Right kidney (tissue), 1 donor: ENCODE results near the gene ACOT7.
"Not testable (repeated sequence)": the region's sequence is repeated elsewhere in the genome, so short reads cannot be mapped to it uniquely, and the experiment has no call there.

Source experiments
- DNase-seq: peaks from one replicate; pipeline ENCODE4 v3.0.0-alpha.2; 2016

The ACOT7 gene

DNA sequence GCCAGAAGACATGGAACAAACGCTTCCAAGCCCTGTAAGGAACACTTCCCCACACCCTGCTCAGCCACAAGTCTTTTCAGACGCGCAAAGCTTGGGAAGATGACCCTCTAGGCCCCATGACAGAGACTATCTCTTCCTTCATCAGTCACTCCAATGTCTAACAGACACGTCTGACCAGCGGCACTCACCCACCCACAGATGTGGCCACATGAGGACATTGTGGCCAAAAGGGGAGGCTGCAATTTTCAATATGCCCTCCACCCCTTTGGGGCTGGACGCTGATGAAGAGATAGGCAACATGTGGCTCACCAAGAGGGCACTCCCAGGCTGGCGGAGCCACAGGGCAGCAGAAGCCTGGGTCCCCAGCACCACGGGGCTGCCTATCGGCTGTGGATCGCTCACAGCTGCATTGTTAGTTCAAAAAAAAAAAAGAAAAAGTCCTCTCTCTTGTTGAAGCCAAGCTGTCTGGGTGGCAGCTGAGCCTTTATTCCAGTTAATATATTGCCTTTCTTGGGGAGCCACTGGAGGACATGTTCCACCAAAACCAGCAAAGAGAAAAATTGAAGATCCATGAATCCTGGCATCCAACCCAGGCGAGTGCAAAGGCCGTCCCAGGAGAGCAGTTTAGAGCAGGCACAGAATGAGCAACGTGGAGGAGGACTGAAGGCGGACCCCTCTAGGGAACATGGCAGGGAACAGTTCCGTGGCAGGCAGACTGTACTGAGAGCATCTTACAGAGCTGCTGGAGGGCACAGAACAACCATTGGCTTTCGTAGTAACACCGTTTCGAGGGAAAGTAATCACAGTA, 80.0 kb downstream of the ACOT7 start:
- DNase-seq: no peak

DNA sequence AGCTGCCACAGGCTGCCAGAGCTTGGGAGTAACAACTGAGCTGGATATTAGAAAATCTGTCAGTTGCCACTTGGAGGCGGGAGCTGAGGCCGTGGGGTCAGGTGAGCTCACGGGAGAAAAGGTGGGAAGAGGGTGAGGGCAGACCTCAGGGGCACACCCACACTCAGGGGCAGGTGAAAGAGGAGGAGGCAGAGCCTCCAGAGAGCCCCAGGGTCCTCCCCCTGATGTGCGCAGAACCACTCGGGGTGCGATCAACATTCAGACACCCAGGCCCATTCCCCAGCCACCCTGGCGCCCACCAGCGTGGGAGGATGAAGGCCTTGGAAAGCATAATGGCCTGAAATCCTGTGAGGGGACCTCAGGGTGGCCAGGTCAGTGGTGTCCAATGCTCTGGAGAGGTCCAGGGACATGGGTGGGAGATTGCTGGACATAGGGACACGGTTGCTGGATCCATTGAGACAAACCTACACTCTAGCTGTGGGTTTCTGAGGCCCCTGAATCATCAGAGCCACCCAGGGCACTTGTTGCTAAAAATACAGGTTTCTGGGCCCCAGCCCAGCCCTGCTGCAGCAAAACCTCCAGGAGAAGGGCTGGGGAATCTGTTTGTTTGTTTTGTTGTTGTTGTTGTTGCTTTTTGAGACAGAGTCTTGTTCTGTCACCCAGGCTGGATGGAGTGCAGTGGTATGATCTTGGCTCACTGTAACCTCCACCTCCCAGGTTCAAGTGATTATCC, 83.3 kb downstream of the ACOT7 start:
- DNase-seq: no peak

DNA sequence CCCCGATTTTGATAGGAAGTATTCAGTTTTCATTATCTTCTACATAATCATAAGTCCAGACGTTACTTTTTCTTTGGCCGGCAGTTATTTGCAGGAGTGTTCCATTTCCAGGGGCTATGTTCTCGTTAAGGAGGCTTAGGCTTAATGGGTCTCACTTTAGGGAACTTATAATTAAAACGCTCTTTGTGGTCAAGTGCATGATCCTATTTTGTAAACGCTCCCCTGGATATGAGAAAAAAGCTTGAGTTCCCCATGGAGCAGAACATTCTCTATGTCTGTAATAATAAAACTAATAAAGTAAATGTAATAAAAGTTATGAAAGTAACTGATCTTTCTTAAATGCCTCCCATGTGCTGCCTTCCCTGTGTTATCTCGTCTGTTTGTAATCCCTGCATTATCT, 84.0 kb downstream of the ACOT7 start:
- DNase-seq: no peak

DNA sequence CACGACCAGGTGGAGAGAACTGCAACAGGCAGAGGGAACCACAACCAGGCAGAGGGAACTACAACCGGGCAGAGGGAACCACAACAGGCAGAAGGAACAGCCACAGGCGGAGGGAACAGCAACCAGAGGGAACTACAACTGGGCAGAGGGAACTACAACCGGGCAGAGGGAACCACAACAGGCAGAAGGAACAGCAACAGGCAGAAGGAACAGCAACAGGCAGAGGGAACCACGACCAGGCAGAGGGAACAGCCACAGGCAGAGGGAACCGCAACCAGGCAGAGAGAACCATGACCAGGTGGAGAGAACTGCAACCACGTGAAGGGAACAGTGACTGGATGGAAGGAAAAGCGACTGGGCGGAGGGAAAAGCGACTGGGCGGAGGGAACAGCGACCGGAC, 85.1 kb downstream of the ACOT7 start:
- no peak for DNase-seq

DNA sequence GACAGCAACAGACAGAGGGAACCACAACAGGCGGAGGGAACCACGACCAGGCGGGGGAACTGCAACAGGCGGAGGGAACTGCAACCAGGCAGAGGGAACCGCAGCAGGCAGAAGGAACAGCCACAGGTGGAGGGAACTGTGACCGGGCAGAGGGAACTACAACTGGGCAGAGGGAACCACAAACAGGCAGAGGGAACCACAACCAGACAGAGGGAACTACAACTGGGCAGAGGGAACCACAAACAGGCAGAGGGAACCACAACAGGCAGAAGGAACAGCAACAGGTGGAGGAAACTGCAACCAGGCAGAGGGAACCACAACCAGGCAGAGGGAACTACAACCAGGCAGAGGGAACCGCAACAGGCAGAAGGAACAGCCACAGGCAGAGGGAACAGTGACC, 85.9 kb downstream of the ACOT7 start:
- DNase-seq: not testable (repeated sequence)

DNA sequence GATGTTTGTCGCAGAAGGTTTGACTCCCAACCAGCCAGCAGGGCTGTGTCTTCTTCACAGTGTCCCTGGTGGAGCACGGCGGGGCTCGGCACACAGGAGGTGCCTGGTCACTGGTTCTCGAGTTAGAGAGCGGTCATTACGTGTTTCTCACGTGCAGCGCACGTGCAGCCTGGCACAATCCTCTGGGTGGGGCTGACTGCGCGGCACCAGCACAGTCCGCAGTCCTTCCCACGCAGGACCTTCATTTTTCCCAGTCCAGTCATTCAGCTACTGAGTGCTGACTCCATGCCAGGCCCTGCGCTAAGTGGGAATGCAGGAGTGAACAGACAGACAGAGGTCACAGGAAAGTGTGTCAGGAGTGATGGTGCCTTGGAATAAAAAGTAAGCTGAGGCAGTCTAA, 86.5 kb downstream of the ACOT7 start:
- no peak for DNase-seq

DNA sequence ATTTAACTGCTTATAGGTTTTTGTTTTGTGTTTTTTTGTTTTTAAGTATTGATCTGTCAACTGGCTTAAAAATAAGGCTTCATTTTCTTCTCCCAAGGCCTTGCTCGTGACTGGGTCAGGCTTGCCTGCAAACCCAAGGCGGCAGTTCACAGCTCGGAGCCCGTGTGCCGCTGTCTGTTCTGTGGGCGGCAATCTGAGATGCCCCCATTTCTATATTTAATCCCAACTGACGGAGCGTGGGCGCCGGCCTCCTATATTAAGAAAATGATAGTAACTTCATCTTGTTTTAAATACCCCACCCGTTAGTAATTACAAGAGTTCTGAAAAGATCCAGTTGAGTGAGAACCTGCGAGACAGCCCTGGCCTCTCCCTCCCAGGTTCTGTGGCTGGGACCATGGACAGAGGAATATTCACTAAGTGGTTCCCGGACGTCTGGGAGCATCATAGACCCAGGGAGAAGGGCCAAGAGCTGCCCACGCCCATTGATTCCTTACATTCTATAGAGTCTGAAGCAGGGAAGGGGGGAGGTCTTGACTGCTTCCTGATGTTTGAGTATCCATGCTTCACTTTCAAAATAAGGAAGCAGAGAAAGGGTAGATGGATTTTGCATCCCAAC, 90.1 kb downstream of the ACOT7 start:
- DNase-seq: no peak

DNA sequence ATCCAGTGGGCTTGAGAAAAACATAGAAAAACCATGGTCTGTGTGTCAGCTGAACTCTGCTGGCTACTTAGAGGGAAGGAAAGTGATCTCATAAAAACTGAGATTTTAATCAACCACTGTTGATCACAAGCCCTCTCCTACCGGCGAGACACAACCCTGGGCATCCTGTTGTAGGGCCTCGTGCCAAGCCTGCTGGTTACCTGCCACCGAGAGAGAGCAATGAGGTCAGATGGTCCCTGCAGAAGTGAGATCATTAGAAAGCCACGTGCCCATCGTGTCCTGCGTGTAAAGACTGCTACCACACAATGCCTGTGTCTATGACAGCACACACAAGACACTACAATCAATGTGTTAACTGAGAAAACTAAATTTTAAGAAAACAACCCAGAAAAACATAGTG, 91.0 kb downstream of the ACOT7 start:
- DNase-seq: no peak

DNA sequence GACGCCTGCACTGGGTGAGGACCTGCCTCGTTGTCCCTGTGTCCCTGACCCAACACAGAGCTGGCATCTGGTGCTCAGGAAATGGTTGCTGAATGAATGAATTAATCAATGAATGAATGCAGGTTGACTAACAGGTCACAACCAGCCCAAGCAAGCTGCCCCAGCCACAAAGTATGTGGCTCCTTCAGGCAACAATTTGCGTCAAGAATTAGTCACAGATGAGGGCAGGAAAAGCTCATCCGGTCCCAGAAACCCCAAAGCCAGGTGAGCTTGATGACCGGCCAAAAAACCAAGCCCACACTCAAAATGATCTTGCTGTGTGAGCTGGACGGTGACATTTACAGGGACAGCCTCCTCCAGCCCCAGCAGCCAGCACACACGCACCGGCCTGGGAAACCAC, 92.0 kb downstream of the ACOT7 start:
- no peak for DNase-seq

DNA sequence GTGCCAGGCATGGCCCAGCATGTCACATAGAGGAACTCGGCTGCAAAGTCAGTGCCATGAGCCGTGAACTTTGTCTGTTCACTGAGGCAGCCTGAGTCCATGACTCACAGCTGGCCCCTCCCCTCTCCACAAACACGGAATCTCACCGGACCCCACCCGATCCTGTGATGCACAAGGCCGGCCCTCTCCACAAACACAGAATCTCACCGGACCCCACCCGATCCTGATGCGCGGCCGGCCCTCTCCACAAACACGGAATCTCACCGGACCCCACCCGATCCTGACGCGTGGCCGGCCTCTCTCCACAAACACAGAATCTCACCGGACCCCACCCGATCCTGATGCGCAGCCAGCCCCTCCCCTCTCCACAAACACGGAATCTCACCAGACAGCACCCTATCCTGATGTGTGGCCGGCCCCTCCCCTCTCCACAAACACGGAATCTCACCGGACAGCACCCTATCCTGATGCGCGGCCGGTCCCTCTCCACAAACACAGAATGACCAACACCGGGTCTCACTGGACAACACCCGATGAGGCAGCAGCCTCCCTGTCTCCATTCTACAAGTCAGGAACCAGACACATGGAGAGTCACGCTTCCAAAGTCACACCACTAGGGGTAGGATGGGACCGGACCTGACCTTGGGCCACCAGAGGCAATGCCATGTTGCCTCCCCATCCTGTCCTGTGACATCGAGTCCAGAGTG, 93.1 kb downstream of the ACOT7 start:
- DNase-seq: no peak

DNA sequence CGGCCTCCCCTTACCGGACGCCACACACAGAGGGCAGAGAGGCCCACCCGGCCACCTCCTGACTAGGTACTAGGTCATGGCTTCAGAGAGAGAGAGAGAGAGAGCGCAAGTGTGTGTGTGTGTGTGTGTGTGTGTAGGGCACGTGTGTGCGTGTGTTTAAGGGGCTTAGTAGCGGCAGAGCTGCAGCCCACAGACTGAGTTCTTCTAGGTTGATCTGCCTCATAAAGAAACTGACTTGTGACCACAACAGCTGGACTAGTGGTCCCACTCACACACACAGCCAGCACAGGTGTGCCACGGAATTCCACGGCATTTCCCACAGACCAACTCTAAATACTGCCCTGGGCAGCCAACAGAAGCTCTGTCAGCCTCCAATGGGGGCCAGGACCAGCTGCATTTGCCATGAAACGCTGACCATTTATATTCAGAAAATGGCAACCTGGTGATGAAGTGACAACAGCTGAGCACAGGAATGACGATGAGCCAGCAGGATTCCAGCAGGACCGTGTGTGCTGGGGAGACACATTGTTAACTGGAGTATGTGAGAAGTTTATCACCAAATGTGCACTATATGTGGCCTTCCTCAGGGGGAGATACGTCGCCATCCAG, 93.9 kb downstream of the ACOT7 start:
- no peak for DNase-seq

DNA sequence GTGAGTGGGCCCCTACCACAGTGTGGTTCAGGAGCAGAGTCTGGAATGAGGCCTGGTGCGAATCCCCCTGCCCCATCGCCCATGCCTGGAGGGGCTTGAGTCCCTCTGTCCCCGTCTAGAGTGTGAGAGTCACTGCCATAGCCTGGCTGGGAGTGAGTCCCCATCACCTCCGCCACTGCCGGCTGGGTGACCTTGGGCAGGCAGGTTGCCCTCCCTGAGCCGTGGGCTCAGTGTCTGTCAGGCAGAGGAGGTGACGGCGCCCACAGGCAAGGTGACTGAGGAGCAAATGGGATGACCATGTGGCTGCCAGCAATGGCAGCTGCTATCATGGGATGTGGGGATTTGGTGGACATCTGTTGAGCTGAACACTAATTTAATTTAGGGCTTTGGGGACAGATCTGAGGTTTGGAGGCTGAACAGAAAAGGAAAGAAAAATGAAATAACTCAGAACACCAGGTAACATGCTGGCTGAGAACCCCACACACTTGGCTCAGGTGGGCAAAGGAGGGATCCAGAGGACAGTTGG, 94.6 kb downstream of the ACOT7 start:
- no peak for DNase-seq

DNA sequence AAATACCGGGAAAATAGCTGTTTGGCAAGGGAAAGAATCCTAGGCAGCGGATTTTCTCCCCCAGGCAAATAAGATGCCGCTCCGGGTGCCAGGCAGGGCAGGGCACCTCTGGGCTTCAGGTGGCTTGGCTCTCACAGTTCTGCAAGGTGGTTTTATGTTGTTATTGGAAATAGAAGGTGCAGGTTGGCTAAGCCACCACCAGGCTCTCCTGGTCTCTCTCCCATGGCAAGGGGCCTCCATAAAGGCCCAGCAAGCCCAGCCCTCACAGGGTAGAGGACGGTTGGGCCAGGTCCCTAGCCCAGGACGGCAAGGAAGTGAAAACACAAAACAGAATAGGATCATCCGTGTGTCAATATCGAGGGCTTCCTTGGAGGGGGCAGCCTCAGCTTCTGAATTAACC, 95.0 kb downstream of the ACOT7 start:
- DNase-seq: no peak

DNA sequence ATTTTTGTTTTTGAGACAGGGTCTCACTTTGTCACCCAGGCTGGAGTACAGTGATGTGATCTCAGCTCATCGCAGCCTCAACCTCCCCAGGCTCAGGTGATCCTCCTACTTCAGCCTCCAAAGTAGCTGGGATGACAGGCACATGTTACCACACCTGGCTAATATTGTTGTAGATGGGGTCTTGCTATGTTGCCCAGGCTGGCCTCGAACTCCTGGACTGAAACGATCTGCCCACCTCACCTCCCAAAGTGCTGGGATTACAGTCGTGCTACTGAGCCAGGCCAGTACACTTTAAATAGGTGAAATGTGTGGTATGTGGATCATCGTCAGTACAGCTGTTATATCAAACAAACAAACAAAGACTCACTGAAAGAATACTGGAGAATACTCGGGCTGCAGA, 97.7 kb downstream of the ACOT7 start:
- DNase-seq: no peak

DNA sequence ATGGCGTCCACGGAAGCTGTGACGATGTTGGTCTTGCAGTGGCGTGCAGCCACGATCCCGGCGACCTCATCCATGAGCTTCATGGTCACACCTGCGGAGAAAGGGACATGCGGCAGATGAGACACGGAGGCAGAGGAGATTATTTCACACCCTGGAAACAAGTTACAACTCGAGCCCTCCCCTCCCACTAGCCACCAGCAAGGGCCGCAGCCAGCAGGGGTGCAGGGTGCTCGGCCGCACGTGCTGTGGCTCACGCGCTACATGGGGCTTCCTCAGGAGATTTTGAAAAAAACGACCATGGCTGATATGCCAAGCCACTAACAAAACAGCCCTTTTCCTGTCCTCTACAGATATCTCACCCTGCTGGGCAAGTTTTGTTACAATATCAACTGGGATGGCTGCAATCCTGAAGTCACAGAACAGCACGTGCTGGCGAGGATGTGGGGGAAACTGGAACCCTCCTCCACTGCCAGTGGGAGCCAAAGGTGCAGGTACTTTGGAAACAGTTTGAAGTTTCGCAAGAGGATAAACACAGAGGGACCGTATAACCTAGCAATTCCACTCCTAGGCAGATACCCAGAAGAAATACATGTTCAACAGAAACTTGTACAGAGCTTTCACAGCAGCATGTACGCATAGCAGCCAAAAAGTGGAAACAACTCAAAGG, 98.5 kb downstream of the ACOT7 start:
- no peak for DNase-seq

DNA sequence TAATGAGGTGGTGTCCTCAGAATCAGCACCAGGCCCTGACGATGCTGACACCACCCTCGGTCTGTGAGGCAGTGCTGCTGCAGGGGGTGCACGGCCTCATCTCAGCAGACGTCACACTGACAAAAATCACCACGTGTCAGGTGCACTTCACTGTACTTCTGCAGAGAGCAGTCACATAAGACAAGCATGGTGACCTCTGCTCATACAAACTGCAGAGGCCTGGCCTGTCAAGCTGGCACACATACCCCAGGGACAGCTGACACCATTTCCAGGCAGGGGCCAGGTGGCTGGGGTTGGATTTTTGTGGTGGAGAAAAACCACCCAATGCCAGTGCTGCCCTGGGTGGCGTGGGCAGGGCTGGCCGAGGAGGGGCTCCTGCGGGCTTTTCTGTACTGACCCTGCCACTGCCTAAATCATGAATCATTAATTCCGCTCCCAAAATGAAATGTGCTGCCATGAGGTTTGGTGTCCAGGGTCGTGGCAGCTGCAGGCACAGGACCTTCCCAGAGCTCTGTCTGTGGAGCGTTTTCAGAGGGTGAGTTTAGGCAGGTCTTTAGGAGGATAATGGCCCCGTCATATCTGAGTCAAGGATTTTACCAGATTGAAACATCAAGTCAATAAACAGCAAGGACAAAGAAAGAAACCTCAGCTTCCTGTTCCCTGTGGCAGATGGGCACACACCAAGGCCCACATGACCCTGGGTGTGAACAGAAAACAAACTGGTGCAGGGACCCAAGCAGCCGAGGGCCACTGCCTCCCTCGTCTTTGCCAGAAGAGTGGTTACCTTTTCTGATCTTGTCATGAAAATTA, 99.3 kb downstream of the ACOT7 start:
- DNase-seq: no peak

DNA sequence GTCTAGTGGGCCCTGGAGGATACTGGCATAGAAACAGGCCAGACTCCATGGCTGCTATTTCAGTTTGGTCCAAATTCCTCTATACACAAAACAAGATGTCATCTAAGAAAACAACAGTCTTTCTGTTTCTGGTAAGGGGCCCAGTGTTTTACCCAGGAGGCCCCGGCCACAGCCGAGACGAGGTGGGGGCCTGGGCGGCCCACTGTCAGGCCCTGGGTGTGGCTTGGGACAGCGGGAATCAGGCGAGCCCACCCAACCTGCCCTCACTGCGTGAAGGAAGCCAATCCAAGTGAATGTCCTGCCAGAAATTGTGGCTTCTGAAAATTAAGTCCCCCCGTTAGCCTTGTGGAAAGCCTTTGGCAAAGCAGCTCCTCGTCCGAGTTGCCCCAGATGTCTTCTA, 101.5 kb downstream of the ACOT7 start:
- DNase-seq: no peak

DNA sequence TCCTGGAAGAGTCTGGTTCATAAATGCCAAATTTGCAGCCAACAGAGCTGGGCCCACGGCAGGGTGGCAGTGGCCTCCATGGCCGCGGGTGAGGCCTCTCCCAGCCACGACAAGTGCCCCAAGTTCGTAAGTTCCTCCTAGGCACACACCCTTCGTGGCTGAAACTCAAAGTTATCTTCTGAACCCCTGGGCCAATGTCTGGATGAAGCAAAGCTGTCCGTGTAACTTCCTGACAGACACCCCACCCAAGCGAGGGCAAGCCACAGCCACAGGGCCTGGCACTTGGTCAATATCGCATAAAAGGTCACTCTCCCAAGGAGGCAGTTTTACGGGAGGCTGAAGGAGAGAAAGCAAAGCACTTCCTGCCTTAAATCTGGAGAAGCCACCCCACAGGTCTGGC, 104.9 kb downstream of the ACOT7 start:
- no peak for DNase-seq

DNA sequence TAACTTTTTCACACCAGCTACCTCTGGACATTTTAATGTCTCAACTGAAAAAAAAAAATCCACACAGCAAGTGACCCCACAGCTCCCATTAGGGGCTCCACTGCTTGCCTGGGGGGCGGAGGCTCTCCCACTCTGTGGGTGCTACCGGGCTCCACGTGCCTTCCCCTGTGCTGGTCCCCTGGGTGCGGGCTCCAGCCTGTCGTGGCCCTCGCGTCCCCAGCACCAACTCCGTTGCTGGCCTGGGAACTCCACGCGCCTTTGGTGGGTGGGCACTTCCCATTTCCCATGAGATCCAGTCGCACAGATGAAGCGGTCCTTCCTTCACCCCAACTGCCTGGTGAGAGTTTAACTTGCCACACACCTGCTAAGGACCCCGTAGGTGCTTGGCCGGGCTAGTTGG, 105.5 kb downstream of the ACOT7 start:
- no peak for DNase-seq

DNA sequence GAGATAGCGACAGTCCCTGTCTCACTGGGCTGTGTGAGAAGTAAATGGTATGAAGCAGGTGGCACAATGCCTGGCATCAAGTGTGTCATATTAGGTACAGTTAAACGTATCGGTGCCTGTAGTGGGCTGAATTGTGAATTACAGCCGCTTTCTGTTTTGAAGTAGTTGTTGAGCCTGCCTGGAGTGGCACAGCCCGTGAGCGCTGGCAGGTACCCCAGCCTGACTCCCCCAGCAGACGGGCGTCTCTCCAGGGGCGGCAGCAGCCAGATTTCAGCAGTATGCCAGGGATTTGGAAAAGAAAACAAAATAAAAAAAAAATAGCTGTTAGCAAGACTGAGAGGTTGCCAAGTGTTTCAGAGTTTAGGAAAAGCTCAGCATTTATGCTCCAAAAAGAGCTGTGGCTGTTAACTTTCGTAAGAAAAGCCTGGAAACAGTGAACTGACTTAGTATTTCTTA, 106.1 kb downstream of the ACOT7 start:
- no peak for DNase-seq

DNA sequence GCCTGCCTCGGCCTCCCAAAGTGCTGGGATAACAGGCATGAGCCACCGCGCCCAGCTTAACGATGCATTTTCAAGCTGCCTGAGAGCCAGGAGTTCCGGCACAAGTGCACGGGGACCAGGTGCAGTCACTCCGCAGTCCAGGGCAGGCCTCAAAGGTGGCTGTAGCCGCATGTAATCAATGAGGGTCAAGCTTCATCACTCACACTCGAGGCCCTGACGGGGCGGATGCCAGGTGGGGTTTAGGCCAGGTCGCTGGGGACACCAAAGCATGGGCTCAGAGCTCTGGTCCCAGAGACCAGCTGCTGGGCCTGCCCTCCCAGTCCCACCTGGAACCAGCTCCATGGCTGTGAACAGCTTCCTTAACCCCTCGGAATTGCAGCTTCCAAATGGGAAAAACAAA, 106.5 kb downstream of the ACOT7 start:
- no peak for DNase-seq
